Astrocyte (in vitro differentiated cells and primary cell): ENCODE data around the gene PLD5. TPM values are rescaled to one million over a fixed set of nuclear protein-coding genes. Genes with fewer than 3 reads are reported as not detected.

ENCODE experiments used
- DNase-seq: peaks from one replicate; pipeline ENCODE4 v3.0.0-alpha.2; 2010; ENCODE audit warnings: low read depth
- FAIRE-seq: peaks from 2 replicates; lab custom pipeline; 2011; peaks lifted over from hg19 to GRCh38; lab: Jason Lieb, UNC
- H2AFZ ChIP-seq: 2 replicates; pipeline ENCODE4 v1.6.0; 2012; ENCODE audit warnings: low read depth, low read length, inconsistent platforms
- H3K27ac ChIP-seq: 2 replicates; pipeline ENCODE4 v1.5.1; 2011; ENCODE audit warnings: low read depth, low read length, inconsistent platforms
- H3K27me3 ChIP-seq: 2 replicates; pipeline ENCODE4 v1.6.0; 2011; ENCODE audit warnings: low read length, inconsistent platforms; ENCODE audit not compliant: insufficient read depth
- H3K36me3 ChIP-seq: 2 replicates; pipeline ENCODE4 v1.5.1; 2011; ENCODE audit warnings: low read length, inconsistent platforms; ENCODE audit not compliant: insufficient read depth
- H3K4me1 ChIP-seq: 2 replicates; pipeline ENCODE4 v1.5.1; 2011; ENCODE audit warnings: low read length, inconsistent platforms; ENCODE audit not compliant: insufficient read depth
- H3K4me2 ChIP-seq: 2 replicates; pipeline ENCODE4 v1.6.0; 2012; ENCODE audit warnings: low read length, inconsistent platforms
- H3K4me3 ChIP-seq: 2 replicates; pipeline ENCODE4 v1.5.1; 2011; ENCODE audit warnings: low read depth, mild to moderate bottlenecking, low read length, inconsistent platforms; ENCODE audit not compliant: insufficient read depth
- H3K79me2 ChIP-seq: 2 replicates; pipeline ENCODE4 v1.6.0; 2012; ENCODE audit warnings: mild to moderate bottlenecking, low read length, inconsistent platforms; ENCODE audit not compliant: insufficient read depth
- H3K9ac ChIP-seq: 2 replicates; pipeline ENCODE4 v1.6.0; 2012; ENCODE audit warnings: mild to moderate bottlenecking, low read length, inconsistent platforms
- H3K9me3 ChIP-seq: 2 replicates; pipeline ENCODE4 v1.5.1; 2012; ENCODE audit warnings: low read depth, mild to moderate bottlenecking, low read length, inconsistent platforms; ENCODE audit not compliant: insufficient read depth
- H4K20me1 ChIP-seq: 2 replicates; pipeline ENCODE4 v1.6.0; 2012; ENCODE audit warnings: low read length, inconsistent platforms; ENCODE audit not compliant: insufficient read depth
- H3K27ac Mint-ChIP-seq: one replicate; pipeline ENCODE4 v1.8.0; 2021; ENCODE audit warnings: mild to moderate bottlenecking, mixed read lengths; ENCODE audit not compliant: unreplicated experiment
- H3K27me3 Mint-ChIP-seq: one replicate; pipeline ENCODE4 v1.8.0; 2021; ENCODE audit warnings: low read depth, mixed read lengths; ENCODE audit not compliant: unreplicated experiment
- H3K36me3 Mint-ChIP-seq: one replicate; pipeline ENCODE4 v1.8.0; 2021; ENCODE audit warnings: low read depth, mixed read lengths; ENCODE audit not compliant: unreplicated experiment
- H3K4me1 Mint-ChIP-seq: one replicate; pipeline ENCODE4 v1.8.0; 2021; ENCODE audit warnings: low read depth, mixed read lengths; ENCODE audit not compliant: unreplicated experiment
- H3K4me3 Mint-ChIP-seq: one replicate; pipeline ENCODE4 v1.8.0; 2021; ENCODE audit warnings: mild to moderate bottlenecking, moderate library complexity, mixed read lengths; ENCODE audit not compliant: unreplicated experiment
- H3K9me3 Mint-ChIP-seq: one replicate; pipeline ENCODE4 v1.8.0; 2021; ENCODE audit warnings: mild to moderate bottlenecking, mixed read lengths; ENCODE audit not compliant: unreplicated experiment
- EZH2 ChIP-seq: IDR thresholded peaks from 2 replicates; pipeline ENCODE4 v1.6.1; 2012; ENCODE audit warnings: mild to moderate bottlenecking, low read length, inconsistent platforms; ENCODE audit not compliant: insufficient read depth
- total RNA-seq: library from RNA; stranded (reverse); gene quantifications from 2 replicates; pipeline ENCODE4 v1.2.1, GENCODE V29; 2021
- TF ChIP-seq, protein P1 (sequence below): IDR thresholded peaks from 2 replicates; pipeline ENCODE4 v1.5.1; 2011; ENCODE audit warnings: low read depth, mild to moderate bottlenecking, inconsistent platforms, low read length, moderate library complexity; ENCODE audit not compliant: insufficient read depth

PLD5 gene
- total RNA-seq, 1 donor from 2014 or later = 4.9 TPM

DNA sequence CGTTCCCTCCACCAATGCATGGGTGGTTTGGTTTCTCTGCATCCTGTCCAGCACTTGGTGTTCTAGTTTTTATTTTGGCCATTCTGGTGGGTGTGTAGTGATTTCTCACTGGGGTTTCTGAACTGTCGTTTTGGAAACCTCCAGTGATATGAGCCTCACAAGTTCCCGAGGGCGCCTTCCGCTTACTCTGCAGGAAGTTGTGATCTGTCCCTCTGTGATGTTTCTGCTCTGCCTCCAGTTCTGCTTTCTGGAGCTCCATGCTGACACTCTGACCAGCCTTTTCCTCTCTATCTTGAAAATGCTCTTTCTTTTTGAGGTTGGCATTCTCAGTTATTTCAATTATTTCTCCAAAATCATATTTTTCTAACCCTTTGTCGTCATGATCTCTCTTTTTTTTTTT lies 111.6 kb downstream of the PLD5 start:
- FAIRE-seq (no peak), DNase-seq (no peak)
- no peaks in the 10 kb centered on the region for H3K27me3 ChIP-seq
- H3K4me1 Mint-ChIP-seq = no peaks in the 10 kb centered on the region
- H2AFZ ChIP-seq = no peak overlapping the region
- H3K9me3 Mint-ChIP-seq = no peaks in the 10 kb centered on the region
- no peak overlapping the region for H3K27ac Mint-ChIP-seq
- TF ChIP-seq, protein P1, sequence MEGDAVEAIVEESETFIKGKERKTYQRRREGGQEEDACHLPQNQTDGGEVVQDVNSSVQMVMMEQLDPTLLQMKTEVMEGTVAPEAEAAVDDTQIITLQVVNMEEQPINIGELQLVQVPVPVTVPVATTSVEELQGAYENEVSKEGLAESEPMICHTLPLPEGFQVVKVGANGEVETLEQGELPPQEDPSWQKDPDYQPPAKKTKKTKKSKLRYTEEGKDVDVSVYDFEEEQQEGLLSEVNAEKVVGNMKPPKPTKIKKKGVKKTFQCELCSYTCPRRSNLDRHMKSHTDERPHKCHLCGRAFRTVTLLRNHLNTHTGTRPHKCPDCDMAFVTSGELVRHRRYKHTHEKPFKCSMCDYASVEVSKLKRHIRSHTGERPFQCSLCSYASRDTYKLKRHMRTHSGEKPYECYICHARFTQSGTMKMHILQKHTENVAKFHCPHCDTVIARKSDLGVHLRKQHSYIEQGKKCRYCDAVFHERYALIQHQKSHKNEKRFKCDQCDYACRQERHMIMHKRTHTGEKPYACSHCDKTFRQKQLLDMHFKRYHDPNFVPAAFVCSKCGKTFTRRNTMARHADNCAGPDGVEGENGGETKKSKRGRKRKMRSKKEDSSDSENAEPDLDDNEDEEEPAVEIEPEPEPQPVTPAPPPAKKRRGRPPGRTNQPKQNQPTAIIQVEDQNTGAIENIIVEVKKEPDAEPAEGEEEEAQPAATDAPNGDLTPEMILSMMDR = no peak
- no peak for TF ChIP-seq EZH2
- H3K4me3 ChIP-seq = no peak overlapping the region
- no peak overlapping the region for H3K9ac ChIP-seq
- H3K36me3 Mint-ChIP-seq = no peaks in the 10 kb centered on the region
- no peaks in the 10 kb centered on the region for H3K36me3 ChIP-seq
- no peak overlapping the region for H3K4me2 ChIP-seq
- no peaks in the 10 kb centered on the region for H3K27me3 Mint-ChIP-seq
- no peaks in the 10 kb centered on the region for H4K20me1 ChIP-seq
- H3K79me2 ChIP-seq = no peaks in the 10 kb centered on the region
- H3K4me3 Mint-ChIP-seq = no peak overlapping the region
- no peaks in the 10 kb centered on the region for H3K9me3 ChIP-seq
- H3K4me1 ChIP-seq = no peaks in the 10 kb centered on the region
- H3K27ac ChIP-seq = no peak overlapping the region

DNA sequence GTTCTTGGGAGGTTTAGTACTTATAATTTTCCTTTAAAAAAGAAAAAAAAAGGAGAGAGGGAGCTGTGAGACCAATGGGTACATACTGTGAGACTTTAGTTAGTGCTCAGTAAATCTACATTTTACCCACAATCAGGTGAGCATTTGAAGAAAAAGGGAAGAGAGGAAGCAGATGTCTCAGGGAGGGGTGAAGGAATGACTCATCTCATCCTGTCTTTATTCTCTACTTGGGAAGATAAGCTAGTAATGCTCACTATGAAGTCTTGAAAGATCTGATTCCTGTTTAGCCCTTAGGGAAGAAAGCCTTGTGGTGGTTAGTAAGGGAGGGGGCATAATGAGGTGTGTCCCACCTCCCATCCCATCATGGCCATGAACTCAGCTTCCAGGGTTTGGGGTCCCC lies 112.6 kb downstream of the PLD5 start:
- Histone ChIP-seq H3K4me3 (no peak overlapping the region), H3K36me3 (no peaks in the 10 kb centered on the region), H3K9ac (no peak overlapping the region), H3K79me2 (no peaks in the 10 kb centered on the region), H2AFZ (no peak overlapping the region), H4K20me1 (no peaks in the 10 kb centered on the region), H3K4me2 (no peak overlapping the region), H3K27me3 (no peaks in the 10 kb centered on the region), H3K27ac (no peak overlapping the region), H3K9me3 (no peaks in the 10 kb centered on the region), H3K4me1 (no peaks in the 10 kb centered on the region)
- H3K36me3 Mint-ChIP-seq = no peaks in the 10 kb centered on the region
- H3K4me1 Mint-ChIP-seq = no peaks in the 10 kb centered on the region
- no peak overlapping the region for H3K27ac Mint-ChIP-seq
- FAIRE-seq (no peak), DNase-seq (no peak)
- no peak overlapping the region for H3K4me3 Mint-ChIP-seq
- no peaks in the 10 kb centered on the region for H3K9me3 Mint-ChIP-seq
- TF ChIP-seq, protein P1 = no peak
- TF ChIP-seq EZH2 = no peak
- H3K27me3 Mint-ChIP-seq = no peaks in the 10 kb centered on the region

- no peak overlapping the region for H3K4me3 ChIP-seq
- no peaks in the 10 kb centered on the region for H3K79me2 ChIP-seq
- H3K27ac Mint-ChIP-seq = no peak overlapping the region
- H3K9ac ChIP-seq = no peak overlapping the region
- TF ChIP-seq, protein P1 = no peak
- no peak for TF ChIP-seq EZH2
- FAIRE-seq (no peak), DNase-seq (no peak)
- no peaks in the 10 kb centered on the region for H3K27me3 ChIP-seq
- no peak overlapping the region for H3K4me2 ChIP-seq
- no peaks in the 10 kb centered on the region for H3K4me1 Mint-ChIP-seq
- H3K27ac ChIP-seq = no peak overlapping the region
- H3K36me3 ChIP-seq = no peaks in the 10 kb centered on the region
- H3K27me3 Mint-ChIP-seq = peaks cover 3% of the 10 kb centered on the region
- H3K9me3 ChIP-seq = no peaks in the 10 kb centered on the region
- no peaks in the 10 kb centered on the region for H3K36me3 Mint-ChIP-seq
- no peak overlapping the region for H3K4me3 Mint-ChIP-seq
- no peak overlapping the region for H2AFZ ChIP-seq
- peaks cover 3% of the 10 kb centered on the region for H3K9me3 Mint-ChIP-seq
- H3K4me1 ChIP-seq = no peaks in the 10 kb centered on the region
- no peaks in the 10 kb centered on the region for H4K20me1 ChIP-seq
Observed at GRCh38 chr1:242405947-242406346, 118.5 kb downstream of the PLD5 start.
